Lower lobe of right lung (tissue), 2 donors: ENCODE results near the gene PTH2. TPM values are rescaled to one million over a fixed set of nuclear protein-coding genes. Genes with fewer than 3 reads are reported as not detected.
"Not testable (repeated sequence)": the region's sequence is repeated elsewhere in the genome, so short reads cannot be mapped to it uniquely, and the experiment has no call there.

Experiments
- ATAC-seq, 2 donors: fragments of 200-7000 bp; cut with Tn5 transposase; one replicate each; pipeline ENCODE4 v1.9.1; 2020 to 2022; ENCODE audit warnings: mild to moderate bottlenecking in 2 of 2, moderate library complexity in 2 of 2
- DNase-seq: peaks from one replicate; pipeline ENCODE4 v3.0.0-alpha.2; 2020
- H3K27ac ChIP-seq: fragments of 200-600 bp; one replicate; pipeline ENCODE4 v1.8.0; 2022
- H3K27me3 ChIP-seq: fragments of 200-600 bp; one replicate; pipeline ENCODE4 v1.8.0; 2022; ENCODE audit warnings: low read depth
- H3K36me3 ChIP-seq: fragments of 200-600 bp; one replicate; pipeline ENCODE4 v1.8.0; 2022; ENCODE audit warnings: mild to moderate bottlenecking
- H3K4me1 ChIP-seq: fragments of 200-600 bp; one replicate; pipeline ENCODE4 v1.8.0; 2022
- H3K4me3 ChIP-seq: fragments of 200-600 bp; one replicate; pipeline ENCODE4 v1.8.0; 2022; ENCODE audit warnings: mild to moderate bottlenecking
- H3K9me3 ChIP-seq: fragments of 200-600 bp; one replicate; pipeline ENCODE4 v1.8.0; 2022
- CTCF ChIP-seq: fragments of 200-600 bp; IDR thresholded peaks from one replicate; pipeline ENCODE4 v1.8.0; 2022; ENCODE audit warnings: antibody characterized with exemption, mild to moderate bottlenecking
- intact Hi-C: fragments of 100-400 bp; cut with DNase I; formaldehyde crosslinking; loops from one replicate; pipeline ENCODE4 v1.11.0; 2022
- total RNA-seq: library from RNA; stranded (reverse); fragmentation: NEBNext Ultra II Directional; extraction: Animal tissue kit (Norgen Biotek cat#: 25700); gene quantifications from one replicate; pipeline ENCODE4 v1.2.1, GENCODE V29; 2021
- donor health status: DM: no; HTN: yes; CAD: no; lungs with severe emphysema.

Gene PTH2
- total RNA-seq, 1 donor from 2014 or later = not detected

- DNase-seq = no peak
- H3K4me3 ChIP-seq = no peak overlapping the region
- no peak for ATAC-seq
- peaks cover 17% of the 10 kb centered on the region for H3K4me1 ChIP-seq
- TF ChIP-seq CTCF = no peak
- no peaks in the 10 kb centered on the region for H3K9me3 ChIP-seq
- intact Hi-C loops = loop anchor here (10.0 kb wide), 1 partner anchor 51 kb away; no protein-coding TSS in a partner anchor
- peaks cover 29% of the 10 kb centered on the region for H3K36me3 ChIP-seq
- no peak overlapping the region for H3K27ac ChIP-seq
- peaks cover 11% of the 10 kb centered on the region for H3K27me3 ChIP-seq
Observed at GRCh38 chr19:49445997-49446396, 22.8 kb upstream of the PTH2 start.

GRCh38 chr19:49444100-49444700 is 21.0 kb upstream of the PTH2 start:
- not testable (repeated sequence) for ATAC-seq, H3K9me3 ChIP-seq, DNase-seq, H3K4me1 ChIP-seq, H3K27ac ChIP-seq
- intact Hi-C loops = loop anchor here (10.0 kb wide), 1 partner anchor 49 kb away; no protein-coding TSS in a partner anchor
- Histone ChIP-seq H3K27me3 (peaks cover 29% of the 10 kb centered on the region), H3K4me3 (peak overlapping the region; percentile 86), H3K36me3 (peaks cover 25% of the 10 kb centered on the region)

GRCh38 chr19:49443366-49444099 is 20.3 kb upstream of the PTH2 start:
- H3K9me3 ChIP-seq = no peaks in the 10 kb centered on the region
- DNase-seq (peak; percentile 97), ATAC-seq (peak; percentile 95)
- peaks cover 7% of the 10 kb centered on the region for H3K4me1 ChIP-seq
- peak overlapping the region; percentile 86 for H3K4me3 ChIP-seq
- peaks cover 35% of the 10 kb centered on the region for H3K27me3 ChIP-seq
- H3K36me3 ChIP-seq = peaks cover 18% of the 10 kb centered on the region
- peak; percentile 89 for TF ChIP-seq CTCF
- H3K27ac ChIP-seq = peak overlapping the region; percentile 72
- intact Hi-C loops = loop anchor here (10.0 kb wide), 1 partner anchor 49 kb away; no protein-coding TSS in a partner anchor

- no peaks in the 10 kb centered on the region for H3K9me3 ChIP-seq
- intact Hi-C loops = loop anchor here (10.0 kb wide), 1 partner anchor 48 kb away; no protein-coding TSS in a partner anchor
- H3K36me3 ChIP-seq = peaks cover 13% of the 10 kb centered on the region
- peaks cover 7% of the 10 kb centered on the region for H3K4me1 ChIP-seq
- ATAC-seq (peak; percentile 85 to 87), DNase-seq (peak; percentile 96)
- peak overlapping the region; percentile 86 for H3K4me3 ChIP-seq
- TF ChIP-seq CTCF = no peak
- H3K27me3 ChIP-seq = peaks cover 40% of the 10 kb centered on the region
- peak overlapping the region; percentile 72 for H3K27ac ChIP-seq
Observed at GRCh38 chr19:49442771-49443365, 19.6 kb upstream of the PTH2 start.

GRCh38 chr19:49442354-49442753 is 19.1 kb upstream of the PTH2 start:
- Histone ChIP-seq H3K4me3 (peak overlapping the region; percentile 86), H3K27me3 (peaks cover 41% of the 10 kb centered on the region), H3K9me3 (no peaks in the 10 kb centered on the region), H3K36me3 (peaks cover 13% of the 10 kb centered on the region), H3K4me1 (peaks cover 7% of the 10 kb centered on the region), H3K27ac (no peak overlapping the region)
- ATAC-seq (no peak), DNase-seq (no peak)
- intact Hi-C loops = loop anchor here (10.0 kb wide), 1 partner anchor 48 kb away; no protein-coding TSS in a partner anchor
- no peak for TF ChIP-seq CTCF
